PC-9 (cell line): Measurements from ENCODE around the gene NFE2L3. TPM values are rescaled to one million over a fixed set of nuclear protein-coding genes. Genes with fewer than 3 reads are reported as not detected.

ENCODE experiments used
- BruUV-seq: library from RNA; stranded (reverse); fragments of 400-500 nt; replicated peaks from 2 replicates; lab custom pipeline; 2021; lab: Mats Ljungman, UMichigan
- CTCF ChIA-PET: fragments of 300-600 bp; sonication (Branson Sonifier 250); formaldehyde crosslinking; loops from one replicate; lab custom pipeline; 2022; ENCODE audit warnings: antibody characterized with exemption; lab: Charles Lee
- POLR2A ChIA-PET: fragments of 300-600 bp; sonication (Branson Sonifier 250); formaldehyde crosslinking; loops from one replicate; lab custom pipeline; 2022; ENCODE audit warnings: antibody characterized with exemption; ENCODE audit not compliant: unreplicated experiment; lab: Charles Lee
- DNase-seq, 2 experiments: peaks; one replicate each; pipeline versions ENCODE4 v3.0.0 to v3.0.0-alpha.2; 2015 to 2022; ENCODE audit warnings: mixed read lengths in 1 of 2
- H2AFZ ChIP-seq: fragments of 200-600 bp; sonication (generic); 2 replicates; pipeline ENCODE4 v1.8.1; 2017; ENCODE audit warnings: antibody characterized with exemption
- H3F3A ChIP-seq: fragments of 200-600 bp; sonication (generic); 2 replicates; pipeline ENCODE4 v1.8.1; 2017; ENCODE audit warnings: antibody characterized with exemption, mild to moderate bottlenecking, low read depth; ENCODE audit not compliant: insufficient read depth
- H3K27ac ChIP-seq: fragments of 200-600 bp; sonication (generic); 2 replicates; pipeline ENCODE4 v1.6.1; 2016; ENCODE audit warnings: mixed run types
- H3K27me3 ChIP-seq: fragments of 200-600 bp; sonication (generic); 2 replicates; pipeline ENCODE4 v1.6.1; 2016; ENCODE audit warnings: low read depth, mixed run types; ENCODE audit not compliant: insufficient read depth
- H3K36me3 ChIP-seq: fragments of 200-600 bp; sonication (generic); 2 replicates; pipeline ENCODE4 v1.6.1; 2016; ENCODE audit warnings: low read depth, mixed run types
- H3K4me1 ChIP-seq: fragments of 200-600 bp; sonication (generic); replicated peaks from 2 replicates; pipeline ENCODE4 v1.6.1; 2016; ENCODE audit warnings: mixed run types; ENCODE audit not compliant: insufficient read depth
- H3K4me2 ChIP-seq: fragments of 200-600 bp; sonication (generic); 2 replicates; pipeline ENCODE4 v1.6.1; 2017; ENCODE audit warnings: mixed run types
- H3K4me3 ChIP-seq: fragments of 200-600 bp; sonication (generic); 2 replicates; pipeline ENCODE4 v1.6.1; 2016; ENCODE audit warnings: mixed run types
- H3K79me2 ChIP-seq: fragments of 200-600 bp; sonication (generic); 2 replicates; pipeline ENCODE4 v1.6.1; 2017; ENCODE audit warnings: low read depth, mixed run types
- H3K9me2 ChIP-seq: fragments of 200-600 bp; sonication (generic); 2 replicates; pipeline ENCODE4 v1.8.1; 2017; ENCODE audit warnings: mild to moderate bottlenecking; ENCODE audit not compliant: insufficient read depth
- H3K9me3 ChIP-seq: fragments of 200-600 bp; sonication (generic); 2 replicates; pipeline ENCODE4 v1.8.1; 2016; ENCODE audit warnings: low read depth; ENCODE audit not compliant: insufficient read depth
- H4K20me1 ChIP-seq: fragments of 200-600 bp; sonication (generic); 2 replicates; pipeline ENCODE4 v1.8.1; 2017; ENCODE audit not compliant: insufficient read depth
- EZH2 ChIP-seq: fragments of 200-600 bp; sonication (generic); IDR thresholded peaks from 2 replicates; pipeline ENCODE4 v1.8.0; 2017; ENCODE audit warnings: antibody characterized with exemption, low read depth
- intact Hi-C: fragments of 100-400 bp; cut with micrococcal nuclease; formaldehyde crosslinking; loops from one replicate; pipeline ENCODE4 v1.10.0; 2022; ENCODE audit not compliant: unreplicated experiment
- total RNA-seq: library from RNA; stranded (reverse); gene quantifications from 2 replicates; pipeline ENCODE4 v1.2.3, GENCODE V29; 2021
- TF ChIP-seq, protein P1 (sequence below): fragments of 200-600 bp; sonication (generic); conservative IDR thresholded peaks from 2 replicates; pipeline ENCODE4 v1.6.1; 2017; ENCODE audit warnings: mixed run types, antibody characterized with exemption, mild to moderate bottlenecking, moderate library complexity

NFE2L3 gene
- total RNA-seq, 1 experiment from 2014 or later, result 49.1 TPM

DNA sequence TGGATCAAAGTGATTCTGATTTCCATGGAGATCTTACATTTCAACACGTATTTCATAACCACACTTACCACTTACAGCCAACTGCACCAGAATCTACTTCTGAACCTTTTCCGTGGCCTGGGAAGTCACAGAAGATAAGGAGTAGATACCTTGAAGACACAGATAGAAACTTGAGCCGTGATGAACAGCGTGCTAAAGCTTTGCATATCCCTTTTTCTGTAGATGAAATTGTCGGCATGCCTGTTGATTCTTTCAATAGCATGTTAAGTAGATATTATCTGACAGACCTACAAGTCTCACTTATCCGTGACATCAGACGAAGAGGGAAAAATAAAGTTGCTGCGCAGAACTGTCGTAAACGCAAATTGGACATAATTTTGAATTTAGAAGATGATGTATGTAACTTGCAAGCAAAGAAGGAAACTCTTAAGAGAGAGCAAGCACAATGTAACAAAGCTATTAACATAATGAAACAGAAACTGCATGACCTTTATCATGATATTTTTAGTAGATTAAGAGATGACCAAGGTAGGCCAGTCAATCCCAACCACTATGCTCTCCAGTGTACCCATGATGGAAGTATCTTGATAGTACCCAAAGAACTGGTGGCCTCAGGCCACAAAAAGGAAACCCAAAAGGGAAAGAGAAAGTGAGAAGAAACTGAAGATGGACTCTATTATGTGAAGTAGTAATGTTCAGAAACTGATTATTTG, 33.3 kb downstream of the NFE2L3 start:
- TSS peak; percentile 31 for BruUV-seq
- POLR2A ChIA-PET, result interaction anchor here (0.7 kb wide), 1 partner anchor 14 kb away, joined by 4 read pairs; no protein-coding TSS in a partner anchor

DNA sequence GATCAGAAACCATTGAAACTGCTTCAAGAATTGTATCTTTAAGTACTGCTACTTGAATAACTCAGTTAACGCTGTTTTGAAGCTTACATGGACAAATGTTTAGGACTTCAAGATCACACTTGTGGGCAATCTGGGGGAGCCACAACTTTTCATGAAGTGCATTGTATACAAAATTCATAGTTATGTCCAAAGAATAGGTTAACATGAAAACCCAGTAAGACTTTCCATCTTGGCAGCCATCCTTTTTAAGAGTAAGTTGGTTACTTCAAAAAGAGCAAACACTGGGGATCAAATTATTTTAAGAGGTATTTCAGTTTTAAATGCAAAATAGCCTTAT, 33.8 kb downstream of the NFE2L3 start:
- no peak for DNase-seq
- Histone ChIP-seq H3K36me3 (peaks cover 62% of the 10 kb centered on the region), H3K4me2 (no peak overlapping the region), H4K20me1 (peaks cover 45% of the 10 kb centered on the region), H3K9me3 (no peaks in the 10 kb centered on the region), H3F3A (peaks cover 100% of the 10 kb centered on the region), H3K27ac (peak overlapping the region; percentile 57), H3K79me2 (peaks cover 23% of the 10 kb centered on the region), H3K9me2 (no peaks in the 10 kb centered on the region), H3K4me3 (no peak overlapping the region), H3K27me3 (no peaks in the 10 kb centered on the region), H2AFZ (no peak overlapping the region), H3K4me1 (peaks cover 3% of the 10 kb centered on the region; the same call in 1 of the 2 replicates)
- TF ChIP-seq, protein P1, sequence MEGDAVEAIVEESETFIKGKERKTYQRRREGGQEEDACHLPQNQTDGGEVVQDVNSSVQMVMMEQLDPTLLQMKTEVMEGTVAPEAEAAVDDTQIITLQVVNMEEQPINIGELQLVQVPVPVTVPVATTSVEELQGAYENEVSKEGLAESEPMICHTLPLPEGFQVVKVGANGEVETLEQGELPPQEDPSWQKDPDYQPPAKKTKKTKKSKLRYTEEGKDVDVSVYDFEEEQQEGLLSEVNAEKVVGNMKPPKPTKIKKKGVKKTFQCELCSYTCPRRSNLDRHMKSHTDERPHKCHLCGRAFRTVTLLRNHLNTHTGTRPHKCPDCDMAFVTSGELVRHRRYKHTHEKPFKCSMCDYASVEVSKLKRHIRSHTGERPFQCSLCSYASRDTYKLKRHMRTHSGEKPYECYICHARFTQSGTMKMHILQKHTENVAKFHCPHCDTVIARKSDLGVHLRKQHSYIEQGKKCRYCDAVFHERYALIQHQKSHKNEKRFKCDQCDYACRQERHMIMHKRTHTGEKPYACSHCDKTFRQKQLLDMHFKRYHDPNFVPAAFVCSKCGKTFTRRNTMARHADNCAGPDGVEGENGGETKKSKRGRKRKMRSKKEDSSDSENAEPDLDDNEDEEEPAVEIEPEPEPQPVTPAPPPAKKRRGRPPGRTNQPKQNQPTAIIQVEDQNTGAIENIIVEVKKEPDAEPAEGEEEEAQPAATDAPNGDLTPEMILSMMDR, result no peak
- no peak for TF ChIP-seq EZH2
- ChIA-PET CTCF (no interaction called here), POLR2A (no interaction called here)
- BruUV-seq, result no TSS peak
- intact Hi-C loops, result no loop called here

More for the DNA sequence above, 33.3 kb downstream of the NFE2L3 start:
- Histone ChIP-seq H3K27ac (peak overlapping the region; percentile 57), H4K20me1 (peaks cover 40% of the 10 kb centered on the region), H3K27me3 (no peaks in the 10 kb centered on the region), H3K36me3 (peaks cover 62% of the 10 kb centered on the region), H3K9me2 (no peaks in the 10 kb centered on the region), H3K9me3 (no peaks in the 10 kb centered on the region), H3K4me1 (peaks cover 3% of the 10 kb centered on the region; the same call in 1 of the 2 replicates), H3K79me2 (peaks cover 17% of the 10 kb centered on the region), H3K4me2 (no peak overlapping the region), H2AFZ (no peak overlapping the region), H3F3A (peaks cover 100% of the 10 kb centered on the region), H3K4me3 (no peak overlapping the region)
- TF ChIP-seq, protein P1, result 0 out of 2 replicates have a peak, but pooled peaks have one; percentile 5
- no peak for TF ChIP-seq EZH2
- CTCF ChIA-PET, result no interaction called here
- intact Hi-C loops, result no loop called here
- DNase-seq, result no peak

DNA sequence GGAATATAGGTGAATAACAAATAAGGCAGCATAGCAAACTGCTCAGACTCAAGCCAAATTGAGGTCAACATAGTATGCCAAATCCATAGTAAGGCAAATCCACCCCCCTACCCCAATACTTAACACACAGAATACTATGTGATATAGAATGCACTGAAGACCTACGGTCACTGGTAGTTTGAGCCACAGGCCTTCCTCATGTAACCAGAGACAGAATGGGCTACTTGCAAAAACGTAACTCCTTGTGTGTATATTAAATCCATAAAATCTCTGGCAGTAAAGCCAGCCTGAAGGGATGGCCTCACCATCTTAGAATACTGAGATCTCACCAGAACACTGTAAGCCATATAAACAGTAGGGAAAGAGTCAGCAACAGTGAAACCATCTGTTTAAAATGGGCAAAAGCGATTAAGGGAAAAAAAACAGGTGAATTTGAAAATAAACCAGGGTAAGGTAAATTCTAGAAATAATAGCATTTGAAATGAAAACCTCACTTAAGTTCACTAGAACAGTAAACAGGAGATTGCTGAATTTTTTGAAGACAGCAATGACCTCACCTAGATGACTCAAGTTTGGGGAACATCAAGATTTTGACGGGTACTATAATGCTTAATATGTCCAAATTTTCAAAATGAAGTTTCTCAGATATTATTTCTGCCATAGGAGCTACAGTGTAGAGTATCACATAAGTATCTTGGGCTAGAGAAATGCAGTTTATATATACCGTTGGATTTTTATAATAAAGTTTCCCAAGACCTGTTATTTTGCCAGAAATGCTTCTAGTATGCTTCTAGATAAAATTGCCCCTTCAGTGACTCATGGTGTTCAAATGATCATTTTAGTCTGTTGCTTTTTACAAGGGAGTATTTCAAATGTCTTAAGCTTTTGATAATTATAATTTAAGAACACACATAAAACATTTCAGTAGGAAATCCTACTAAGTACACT, 34.6 kb downstream of the NFE2L3 start:
- intact Hi-C loops, result no loop called here

More for the DNA sequence above, 34.6 kb downstream of the NFE2L3 start:
- Histone ChIP-seq H3K9me2 (no peaks in the 10 kb centered on the region), H3K4me1 (peaks cover 3% of the 10 kb centered on the region; the same call in 1 of the 2 replicates), H4K20me1 (peaks cover 53% of the 10 kb centered on the region), H3F3A (peaks cover 100% of the 10 kb centered on the region), H2AFZ (no peak overlapping the region), H3K27me3 (no peaks in the 10 kb centered on the region), H3K79me2 (peaks cover 31% of the 10 kb centered on the region), H3K4me3 (no peak overlapping the region), H3K36me3 (peaks cover 63% of the 10 kb centered on the region), H3K4me2 (no peak overlapping the region), H3K27ac (peak overlapping the region; percentile 41), H3K9me3 (no peaks in the 10 kb centered on the region)
- ChIA-PET CTCF (interaction anchor here (0.6 to 2.6 kb wide), 2 partner anchors 11 to 99 kb away, joined by 3 to 16 read pairs; no protein-coding TSS in a partner anchor), POLR2A (no interaction called here)
- no peak for DNase-seq
- no peak for TF ChIP-seq EZH2
- TF ChIP-seq, protein P1, result no peak
- BruUV-seq, result no TSS peak
